Measurements from ENCODE around the gene GMCL2. TPM values are rescaled to one million over a fixed set of nuclear protein-coding genes. Genes with fewer than 3 reads are reported as not detected.

Gene GMCL2
- total and polyA plus RNA-seq, 9 of the 15 experiments (the other 6 are each of a cell fraction or from before 2014, with no cell fraction given) = 0.04 TPM; not detected in 8

DNA sequence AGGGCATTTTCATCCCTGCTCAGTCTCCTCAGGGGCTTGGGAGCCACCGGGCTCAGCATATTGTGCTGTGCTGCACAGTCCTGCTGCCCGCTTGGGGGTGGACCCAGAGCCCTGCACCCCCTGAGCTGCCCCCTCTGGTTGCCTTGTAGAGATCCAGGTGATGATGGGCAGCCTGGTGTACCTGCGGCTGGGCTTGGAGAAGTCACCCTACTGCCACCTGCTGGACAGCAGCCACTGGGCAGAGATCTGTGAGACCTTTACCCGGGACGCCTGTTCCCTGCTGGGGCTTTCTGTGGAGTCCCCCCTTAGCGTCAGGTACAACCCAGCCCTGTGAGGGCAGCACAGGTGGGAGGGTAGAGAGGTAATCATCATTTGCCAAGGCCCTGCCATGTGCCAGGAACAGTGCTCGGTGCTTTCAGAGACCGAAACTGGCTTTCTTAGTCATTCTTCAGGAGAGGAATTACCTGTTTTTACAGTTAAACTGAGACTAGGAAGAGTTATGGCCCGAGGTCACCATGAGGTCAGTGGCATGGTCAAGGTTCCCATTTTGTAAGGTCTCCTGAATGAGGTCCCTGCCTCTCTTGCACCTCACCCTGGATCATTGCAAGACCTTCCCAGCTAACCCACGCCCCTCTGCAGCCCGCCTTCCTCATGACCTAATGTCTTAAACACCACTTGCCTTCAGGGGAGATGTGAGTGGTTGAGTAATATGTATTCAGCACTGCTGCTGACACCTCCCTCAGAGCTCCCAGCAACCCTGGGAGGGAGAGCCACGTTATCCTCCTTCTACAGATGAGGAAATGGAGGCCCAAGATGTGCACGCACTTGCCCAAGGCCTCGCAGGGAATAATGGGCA is 41.0 kb downstream of the GMCL2 start:
- no peaks in the 10 kb centered on the region for H3K27me3 ChIP-seq (ENCODE audit: control insufficient read depth in 2 of 2, insufficient read depth in 2 of 2, low read length in 2 of 2)
- DNase-seq (ENCODE audit: extremely low read depth in 1 of 4, low spot score in 3 of 4) = peak; percentile 64 to 75 (median 69)
- H3K36me3 ChIP-seq (ENCODE audit: control insufficient read depth, insufficient read depth, low read length) = peaks cover 92% of the 10 kb centered on the region
- in situ Hi-C loops (cut with MboI) = no loop called here
- intact Hi-C loops (cut with micrococcal nuclease) = loop anchor here (1.0 kb wide), 1 partner anchor 70 kb away; no protein-coding TSS in a partner anchor
- no peak overlapping the region for H3K9ac ChIP-seq (ENCODE audit: insufficient read depth in 1 of 2, low read depth in 2 of 2, low read length in 2 of 2)
- H3K9me3 ChIP-seq (replicated peaks; ENCODE audit: control insufficient read depth, insufficient read depth, low read depth, low read length) = no peaks in the 10 kb centered on the region
- H3K27ac ChIP-seq (ENCODE audit: extremely low read depth, low read depth, low read length) = no peak overlapping the region
- H3K4me2 ChIP-seq (ENCODE audit: insufficient read depth, low read length) = no peak overlapping the region
- CTCF ChIA-PET (ENCODE audit: low intra/inter-chr PET ratio) = interaction anchor here (0.9 to 3.3 kb wide), 3 partner anchors 17 to 72 kb away, joined by 5 to 33 read pairs (median 7); no protein-coding TSS in a partner anchor
- 55% methylated on average over 14 of the region's 14 CpGs for WGBS (ENCODE audit: insufficient coverage, low coverage, missing lambda C conversion rate)
- BruUV-seq (replicated peaks) = no TSS peak
- no peak overlapping the region for H3K4me3 ChIP-seq
- peak; percentile 88 for ATAC-seq
- POLR2A ChIA-PET = interaction anchor here (0.6 to 1.7 kb wide), 9 partner anchors 8 to 535 kb away, joined by 3 to 7 read pairs (median 3); partner anchors contain the start of gene NHP2
- peaks cover 0 to 11% of the 10 kb centered on the region in 2 experiments; a peak in 3 of 5 replicates for H3K4me1 ChIP-seq (replicated peaks in 1 of 2; ENCODE audit: control insufficient read depth in 2 of 2, insufficient read depth in 2 of 2, low read length in 2 of 2)
- H3K79me2 ChIP-seq (ENCODE audit: control insufficient read depth, insufficient read depth, low read length) = no peaks in the 10 kb centered on the region
- no peak overlapping the region for H2AFZ ChIP-seq (ENCODE audit: low read depth, low read length)
- peaks cover 20% of the 10 kb centered on the region for H4K20me1 ChIP-seq (replicated peaks; ENCODE audit: control insufficient read depth, insufficient read depth, low read length)
- no peaks in the 10 kb centered on the region for H3K9me1 ChIP-seq (ENCODE audit: control insufficient read depth, insufficient read depth, low read length)
- FAIRE-seq = peak; percentile 49
- TF ChIP-seq, protein P1, sequence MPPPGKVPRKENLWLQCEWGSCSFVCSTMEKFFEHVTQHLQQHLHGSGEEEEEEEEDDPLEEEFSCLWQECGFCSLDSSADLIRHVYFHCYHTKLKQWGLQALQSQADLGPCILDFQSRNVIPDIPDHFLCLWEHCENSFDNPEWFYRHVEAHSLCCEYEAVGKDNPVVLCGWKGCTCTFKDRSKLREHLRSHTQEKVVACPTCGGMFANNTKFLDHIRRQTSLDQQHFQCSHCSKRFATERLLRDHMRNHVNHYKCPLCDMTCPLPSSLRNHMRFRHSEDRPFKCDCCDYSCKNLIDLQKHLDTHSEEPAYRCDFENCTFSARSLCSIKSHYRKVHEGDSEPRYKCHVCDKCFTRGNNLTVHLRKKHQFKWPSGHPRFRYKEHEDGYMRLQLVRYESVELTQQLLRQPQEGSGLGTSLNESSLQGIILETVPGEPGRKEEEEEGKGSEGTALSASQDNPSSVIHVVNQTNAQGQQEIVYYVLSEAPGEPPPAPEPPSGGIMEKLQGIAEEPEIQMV (tag; conservative IDR thresholded peaks at IDR 0.05; ENCODE audit: low read depth) = no peak
- TF ChIP-seq RAD21 (CRISPR knock-in tag; conservative IDR thresholded peaks at IDR 0.05 in 1 of 2, IDR thresholded peaks at IDR 0.05 in 1 of 2) (peak; percentile 63 to 80), RBFOX2 (IDR thresholded peaks at IDR 0.05; ENCODE audit: low read depth, low read length) (peak; percentile 46), NR2C1 (IDR thresholded peaks at IDR 0.05) (no peak), NR2C1 (tag; IDR thresholded peaks at IDR 0.05) (no peak), U2AF1 (optimal IDR thresholded peaks at IDR 0.05; ENCODE audit: low read depth, low read length) (no peak)
- TF ChIP-seq, protein P2, sequence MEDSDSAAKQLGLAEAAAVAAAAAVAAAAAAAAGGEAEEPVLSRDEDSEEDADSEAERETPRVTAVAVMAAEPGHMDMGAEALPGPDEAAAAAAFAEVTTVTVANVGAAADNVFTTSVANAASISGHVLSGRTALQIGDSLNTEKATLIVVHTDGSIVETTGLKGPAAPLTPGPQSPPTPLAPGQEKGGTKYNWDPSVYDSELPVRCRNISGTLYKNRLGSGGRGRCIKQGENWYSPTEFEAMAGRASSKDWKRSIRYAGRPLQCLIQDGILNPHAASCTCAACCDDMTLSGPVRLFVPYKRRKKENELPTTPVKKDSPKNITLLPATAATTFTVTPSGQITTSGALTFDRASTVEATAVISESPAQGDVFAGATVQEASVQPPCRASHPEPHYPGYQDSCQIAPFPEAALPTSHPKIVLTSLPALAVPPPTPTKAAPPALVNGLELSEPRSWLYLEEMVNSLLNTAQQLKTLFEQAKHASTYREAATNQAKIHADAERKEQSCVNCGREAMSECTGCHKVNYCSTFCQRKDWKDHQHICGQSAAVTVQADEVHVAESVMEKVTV (CRISPR knock-in tag; IDR thresholded peaks at IDR 0.05) = peak; percentile 51
- TF ChIP-seq, protein P3, sequence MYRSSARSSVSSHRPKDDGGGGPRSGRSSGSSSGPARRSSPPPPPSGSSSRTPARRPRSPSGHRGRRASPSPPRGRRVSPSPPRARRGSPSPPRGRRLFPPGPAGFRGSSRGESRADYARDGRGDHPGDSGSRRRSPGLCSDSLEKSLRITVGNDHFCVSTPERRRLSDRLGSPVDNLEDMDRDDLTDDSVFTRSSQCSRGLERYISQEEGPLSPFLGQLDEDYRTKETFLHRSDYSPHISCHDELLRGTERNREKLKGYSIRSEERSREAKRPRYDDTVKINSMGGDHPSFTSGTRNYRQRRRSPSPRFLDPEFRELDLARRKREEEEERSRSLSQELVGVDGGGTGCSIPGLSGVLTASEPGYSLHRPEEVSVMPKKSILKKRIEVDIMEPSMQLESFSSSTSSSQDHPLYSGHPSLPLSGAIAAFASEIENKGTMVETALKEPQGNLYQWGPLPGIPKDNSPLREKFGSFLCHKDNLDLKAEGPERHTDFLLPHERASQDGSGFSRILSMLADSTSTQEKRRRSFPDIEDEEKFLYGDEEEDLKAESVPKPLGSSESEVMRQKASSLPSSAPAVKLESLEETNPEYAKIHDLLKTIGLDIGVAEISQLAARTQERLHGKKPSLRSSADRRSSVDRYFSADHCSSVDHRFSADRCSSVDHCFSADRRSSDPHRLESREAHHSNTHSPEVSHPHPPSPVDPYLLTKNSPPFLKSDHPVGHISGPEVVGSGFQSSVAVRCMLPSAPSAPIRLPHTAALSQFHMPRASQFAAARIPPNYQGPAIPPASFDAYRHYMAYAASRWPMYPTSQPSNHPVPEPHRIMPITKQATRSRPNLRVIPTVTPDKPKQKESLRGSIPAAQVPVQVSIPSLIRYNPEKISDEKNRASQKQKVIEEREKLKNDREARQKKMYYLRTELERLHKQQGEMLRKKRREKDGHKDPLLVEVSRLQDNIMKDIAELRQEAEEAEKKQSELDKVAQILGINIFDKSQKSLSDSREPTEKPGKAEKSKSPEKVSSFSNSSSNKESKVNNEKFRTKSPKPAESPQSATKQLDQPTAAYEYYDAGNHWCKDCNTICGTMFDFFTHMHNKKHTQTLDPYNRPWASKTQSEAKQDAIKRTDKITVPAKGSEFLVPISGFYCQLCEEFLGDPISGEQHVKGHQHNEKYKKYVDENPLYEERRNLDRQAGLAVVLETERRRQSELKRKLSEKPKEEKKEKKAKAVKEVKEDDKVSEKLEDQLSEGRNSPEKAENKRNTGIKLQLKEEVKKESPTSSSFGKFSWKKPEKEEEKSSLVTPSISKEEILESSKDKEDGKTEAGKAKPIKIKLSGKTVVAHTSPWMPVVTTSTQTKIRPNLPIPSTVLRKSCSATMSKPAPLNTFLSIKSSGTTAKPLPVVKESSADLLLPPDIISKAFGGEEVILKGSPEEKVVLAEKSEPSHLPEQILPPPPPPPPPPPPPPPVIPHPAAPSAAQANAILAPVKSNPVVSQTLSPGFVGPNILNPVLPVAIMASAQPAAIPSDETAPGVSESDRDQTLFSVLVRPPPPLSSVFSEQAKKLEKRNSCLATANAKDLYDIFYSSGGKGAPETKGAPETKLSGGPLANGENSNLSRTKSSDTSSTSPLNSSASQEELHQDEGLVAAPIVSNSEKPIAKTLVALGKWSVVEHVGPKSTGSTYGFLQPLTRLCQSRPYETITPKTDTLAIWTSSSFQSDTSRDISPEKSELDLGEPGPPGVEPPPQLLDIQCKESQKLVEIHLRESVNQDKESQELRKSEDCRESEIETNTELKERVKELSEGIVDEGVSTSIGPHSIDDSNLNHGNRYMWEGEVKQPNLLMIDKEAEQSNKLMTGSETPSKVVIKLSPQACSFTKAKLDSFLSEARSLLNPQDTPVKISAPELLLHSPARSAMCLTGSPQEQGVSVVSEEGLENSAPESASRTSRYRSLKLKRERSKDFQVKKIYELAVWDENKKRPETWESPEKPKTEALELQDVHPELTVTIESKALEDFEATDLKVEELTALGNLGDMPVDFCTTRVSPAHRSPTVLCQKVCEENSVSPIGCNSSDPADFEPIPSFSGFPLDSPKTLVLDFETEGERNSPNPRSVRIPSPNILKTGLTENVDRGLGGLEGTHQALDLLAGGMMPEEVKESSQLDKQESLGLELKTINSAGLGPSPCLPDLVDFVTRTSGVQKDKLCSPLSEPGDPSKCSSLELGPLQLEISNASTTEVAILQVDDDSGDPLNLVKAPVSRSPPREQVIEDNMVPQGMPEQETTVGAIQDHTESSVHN (IDR thresholded peaks at IDR 0.05; ENCODE audit: borderline replicate concordance in 1 of 2, low read depth in 1 of 2) = no peak

Data from K562 (cell line).